SK-N-SH (cell line): ENCODE results near the gene RLN2. TPM values are rescaled to one million over a fixed set of nuclear protein-coding genes. Genes with fewer than 3 reads are reported as not detected.
"Not testable (repeated sequence)": the region's sequence is repeated elsewhere in the genome, so short reads cannot be mapped to it uniquely, and the experiment has no call there.

Experiments used
- CTCF ChIA-PET: fragments of 300-600, 350-600 bp; formaldehyde crosslinking; extraction: SDS; loops from one replicate; lab custom pipeline; 2021; lab: Yijun Ruan, JAX
- POLR2A ChIA-PET: fragments of 350-600 bp; sonication (Branson Sonifier 250); formaldehyde crosslinking; extraction: SDS; loops from one replicate; lab custom pipeline; 2020; ENCODE audit warnings: antibody characterized with exemption, inconsistent platforms; lab: Yijun Ruan, JAX
- DNase-seq: peaks from one replicate; pipeline ENCODE4 v3.0.0; 2012
- H2AFZ ChIP-seq: fragments of 200-600 bp; sonication (generic); 2 replicates; pipeline ENCODE4 v1.8.1; 2016; ENCODE audit warnings: antibody characterized with exemption, mild to moderate bottlenecking, low read depth
- H3F3A ChIP-seq: fragments of 200-600 bp; sonication (generic); replicated peaks from 2 replicates; pipeline ENCODE3; 2016; ENCODE audit warnings: antibody characterized with exemption, mild to moderate bottlenecking; ENCODE audit not compliant: insufficient read depth
- H3K27ac ChIP-seq, 2 experiments: fragments of 200-500 bp in 1 of 2; fragments of 200-600 bp in 1 of 2; sonication (Bioruptor generic) in 1 of 2; sonication (generic), shearing (Covaris generic) in 1 of 2; 2 replicates each; pipeline versions ENCODE4 v1.5.1 to v1.6.1; 2014 to 2016; ENCODE audit warnings: low read depth in 2 of 2, inconsistent platforms in 1 of 2, low read length in 1 of 2, mild to moderate bottlenecking in 1 of 2, mixed read lengths in 1 of 2
- H3K27me3 ChIP-seq: fragments of 200-600 bp; sonication (generic), shearing (Covaris generic); 2 replicates; pipeline ENCODE4 v1.6.1; 2016; ENCODE audit warnings: mixed run types; ENCODE audit not compliant: insufficient read depth
- H3K36me3 ChIP-seq, 2 experiments: fragments of 200-500 bp in 1 of 2; fragments of 200-600 bp in 1 of 2; sonication (Bioruptor generic) in 1 of 2; sonication (generic) in 1 of 2; replicated peaks in 1 of 2; 2 replicates each; pipeline versions ENCODE3 to v1.5.1; 2014 to 2016; ENCODE audit warnings: low read length in 1 of 2, mild to moderate bottlenecking in 1 of 2; ENCODE audit not compliant: insufficient read depth in 2 of 2, control insufficient read depth in 1 of 2
- H3K4me1 ChIP-seq, 2 experiments: fragments of 200-500 bp in 1 of 2; fragments of 200-600 bp in 1 of 2; sonication (Bioruptor generic) in 1 of 2; sonication (generic), shearing (Covaris generic) in 1 of 2; 2 replicates each; pipeline versions ENCODE4 v1.5.1 to v1.6.1; 2014 to 2016; ENCODE audit warnings: low read depth in 1 of 2, low read length in 1 of 2, mixed run types in 1 of 2; ENCODE audit not compliant: insufficient read depth in 2 of 2, control insufficient read depth in 1 of 2
- H3K4me2 ChIP-seq: fragments of 200-600 bp; sonication (generic), shearing (Covaris generic); 2 replicates; pipeline ENCODE4 v1.6.1; 2017; ENCODE audit warnings: mixed run types
- H3K4me3 ChIP-seq, 2 experiments: fragments of 200-500 bp in 1 of 2; fragments of 200-600 bp in 1 of 2; sonication (Bioruptor generic) in 1 of 2; sonication (generic), shearing (Covaris generic) in 1 of 2; 2 replicates each; pipeline versions ENCODE4 v1.5.1 to v1.8.1; 2014 to 2016; ENCODE audit warnings: low read depth in 2 of 2, inconsistent platforms in 1 of 2, low read length in 1 of 2, mild to moderate bottlenecking in 1 of 2, mixed read lengths in 1 of 2, moderate library complexity in 1 of 2
- H3K79me2 ChIP-seq: fragments of 200-600 bp; sonication (generic); 2 replicates; pipeline ENCODE4 v1.8.1; 2017; ENCODE audit warnings: mild to moderate bottlenecking; ENCODE audit not compliant: insufficient read depth
- H3K9ac ChIP-seq: fragments of 200-600 bp; sonication (generic); 2 replicates; pipeline ENCODE4 v1.6.1; 2017; ENCODE audit warnings: mixed run types
- H3K9me2 ChIP-seq: fragments of 200-600 bp; sonication (generic); 2 replicates; pipeline ENCODE4 v1.6.1; 2017; ENCODE audit warnings: mixed run types
- H3K9me3 ChIP-seq: fragments of 200-600 bp; sonication (generic); 2 replicates; pipeline ENCODE4 v1.6.1; 2017; ENCODE audit warnings: mixed run types, mild to moderate bottlenecking, moderate library complexity
- H4K20me1 ChIP-seq: fragments of 200-600 bp; sonication (generic); 2 replicates; pipeline ENCODE4 v1.6.1; 2017; ENCODE audit warnings: mild to moderate bottlenecking, mixed run types; ENCODE audit not compliant: insufficient read depth
- EP300 ChIP-seq, 2 experiments: IDR thresholded peaks; 2 replicates each; pipeline versions ENCODE4 v1.4.0 to v1.6.1; 2012; ENCODE audit warnings: borderline replicate concordance in 1 of 2, low read depth in 1 of 2, low read length in 1 of 2
- NFIC ChIP-seq: IDR thresholded peaks from 2 replicates; pipeline ENCODE4 v1.4.0; 2012; ENCODE audit warnings: borderline replicate concordance
- NRF1 ChIP-seq: IDR thresholded peaks from 2 replicates; pipeline ENCODE4 v1.6.1; 2012; ENCODE audit warnings: low read depth, mild to moderate bottlenecking, low read length
- RAD21 ChIP-seq: IDR thresholded peaks from 2 replicates; pipeline ENCODE4 v1.6.1; 2012; ENCODE audit warnings: mild to moderate bottlenecking, low read length
- RCOR1 ChIP-seq: fragments of 150-350 bp; IDR thresholded peaks from 2 replicates; pipeline ENCODE4 v1.6.1; 2017; ENCODE audit warnings: antibody characterized with exemption, low read length
- REST ChIP-seq: IDR thresholded peaks from 2 replicates; pipeline ENCODE4 v1.6.1; 2012; ENCODE audit warnings: mild to moderate bottlenecking, low read depth, low read length, moderate library complexity
- TAF1 ChIP-seq: IDR thresholded peaks from 2 replicates; pipeline ENCODE4 v1.6.1; 2012; ENCODE audit warnings: low read depth, mild to moderate bottlenecking, low read length, moderate library complexity, borderline replicate concordance
- WGBS: methylation state at CpG from one replicate; pipeline ENCODE4 v1.1.6; 2017; ENCODE audit warnings: low lambda C conversion rate; 5-methylcytosine and 5-hydroxymethylcytosine counted together
- polyA plus RNA-seq, 3 experiments: library from polyadenylated mRNA; depleted of rRNA; stranded (reverse); fragments of >200 nt; gene quantifications; 2 replicates each; pipeline ENCODE4 v1.2.3, GENCODE V29; 2012
- TF ChIP-seq, protein P1 (sequence below): IDR thresholded peaks from 2 replicates; pipeline ENCODE4 v1.4.0; 2012; ENCODE audit warnings: low read depth, borderline replicate concordance

RLN2 gene
- polyA plus RNA-seq, 1 of the 3 experiments (the other 2 are of a cell fraction): 0.51 TPM

DNA sequence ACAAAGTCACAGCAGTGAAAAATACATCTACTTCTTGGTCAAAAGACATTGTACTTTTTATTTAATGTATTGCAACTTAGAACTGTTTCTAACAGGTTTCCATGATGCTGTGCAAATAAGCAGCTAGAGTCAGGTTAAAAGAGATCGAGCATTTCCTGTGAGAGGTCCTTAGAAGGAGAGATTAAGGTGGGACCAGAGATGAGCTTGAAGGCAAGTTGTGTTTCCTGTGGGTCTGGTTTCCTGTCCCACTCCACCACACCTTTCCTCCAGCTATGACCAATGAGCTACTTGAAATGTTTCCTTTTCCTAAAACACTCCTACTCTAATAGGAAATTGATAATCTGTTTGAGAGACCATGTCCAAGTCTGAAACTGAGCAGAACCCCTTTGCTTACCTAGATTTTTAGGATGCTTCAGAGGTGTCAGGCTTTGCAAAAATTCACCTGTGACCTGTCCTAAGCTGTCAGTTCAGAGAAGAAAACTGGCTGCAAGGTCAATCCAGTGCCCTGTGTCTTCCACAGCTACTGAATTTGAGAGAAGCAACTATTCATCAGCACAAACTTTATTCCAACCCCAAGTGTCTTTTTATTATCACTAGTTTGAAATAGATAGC lies 48.2 kb upstream of the RLN2 start:
- Histone ChIP-seq H3K9ac (no peak overlapping the region), H3F3A (no peaks in the 10 kb centered on the region), H3K4me1 (peaks cover 0 to 11% of the 10 kb centered on the region in 2 experiments; a peak in 2 of 4 replicates), H3K9me3 (no peaks in the 10 kb centered on the region), H2AFZ (no peak overlapping the region), H3K4me2 (no peak overlapping the region), H3K27ac (no peak overlapping the region; a peak in 1 of 4 replicates), H3K9me2 (no peaks in the 10 kb centered on the region), H3K27me3 (no peaks in the 10 kb centered on the region), H3K4me3 (no peak overlapping the region), H3K79me2 (no peaks in the 10 kb centered on the region), H3K36me3 (peaks cover 0 to 8% of the 10 kb centered on the region in 2 experiments), H4K20me1 (no peaks in the 10 kb centered on the region)
- WGBS: 31% methylated on average over 1 of the region's 1 CpG
- CTCF ChIA-PET: no interaction called here
- POLR2A ChIA-PET: no interaction called here
- DNase-seq: no peak
- TF ChIP-seq NFIC (0 out of 2 replicates have a peak, but pooled peaks have one; percentile 23), RCOR1 (no peak)

GRCh38 chr9:5338992-5339981 lies 34.8 kb upstream of the RLN2 start, which contains the start of gene RLN1:
Gene RLN1, minus strand, starts transcription at chr9:5339876. Its CDS starts 130 bp downstream, at chr9:5339746.
- peak within 1 kb of the TSS; percentile 78 for H2AFZ ChIP-seq
- H3F3A ChIP-seq, H3K9ac ChIP-seq, CTCF ChIA-PET, H3K4me1 ChIP-seq, H3K9me2 ChIP-seq, H3K9me3 ChIP-seq, H3K27me3 ChIP-seq, POLR2A ChIA-PET, H3K36me3 ChIP-seq, H3K27ac ChIP-seq, H4K20me1 ChIP-seq, H3K79me2 ChIP-seq: not testable (repeated sequence)
- peak; percentile 19 for DNase-seq
- WGBS: 14% methylated on average over 1 of the region's 50 CpGs
- H3K4me3 ChIP-seq: peak within 1 kb of the TSS in 1 of 2 experiments; percentile 30; a peak in 3 of 4 replicates
- H3K4me2 ChIP-seq: peak within 1 kb of the TSS; percentile 41; the same call in 1 of the 2 replicates

GRCh38 chr9:5336688-5337087 lies 32.2 kb upstream of the RLN2 start:
- no peak for DNase-seq
- WGBS: 89% methylated on average over 4 of the region's 4 CpGs
- CTCF ChIA-PET: no interaction called here

More at GRCh38 chr9:5336688-5337087, 32.2 kb upstream of the RLN2 start:
- H3F3A ChIP-seq: peaks cover 4% of the 10 kb centered on the region
- H3K4me3 ChIP-seq: no peak overlapping the region
- no peaks in the 10 kb centered on the region for H3K27me3 ChIP-seq
- H4K20me1 ChIP-seq: no peaks in the 10 kb centered on the region
- POLR2A ChIA-PET: no interaction called here
- TF ChIP-seq NRF1 (no peak), EP300 (IDR thresholded peaks at IDR 0.05; ENCODE audit: borderline replicate concordance in 1 of 2, low read depth in 1 of 2, low read length in 1 of 2) (no peak), TAF1 (no peak), RAD21 (no peak), REST (no peak), RCOR1 (no peak)
- TF ChIP-seq, protein P1, sequence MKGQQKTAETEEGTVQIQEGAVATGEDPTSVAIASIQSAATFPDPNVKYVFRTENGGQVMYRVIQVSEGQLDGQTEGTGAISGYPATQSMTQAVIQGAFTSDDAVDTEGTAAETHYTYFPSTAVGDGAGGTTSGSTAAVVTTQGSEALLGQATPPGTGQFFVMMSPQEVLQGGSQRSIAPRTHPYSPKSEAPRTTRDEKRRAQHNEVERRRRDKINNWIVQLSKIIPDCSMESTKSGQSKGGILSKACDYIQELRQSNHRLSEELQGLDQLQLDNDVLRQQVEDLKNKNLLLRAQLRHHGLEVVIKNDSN: no peak
- no peak overlapping the region for H2AFZ ChIP-seq
- no peaks in the 10 kb centered on the region for H3K9me3 ChIP-seq
- H3K4me2 ChIP-seq: no peak overlapping the region
- no peaks in the 10 kb centered on the region for H3K79me2 ChIP-seq
- no peak overlapping the region for H3K27ac ChIP-seq
- H3K36me3 ChIP-seq: no peaks in the 10 kb centered on the region
- H3K9me2 ChIP-seq: 0 out of 2 replicates have a peak, but pooled peaks cover 3% of the 10 kb centered on the region
- no peak overlapping the region for H3K9ac ChIP-seq
- peaks cover 0 to 4% of the 10 kb centered on the region in 2 experiments; a peak in 1 of 4 replicates for H3K4me1 ChIP-seq
